Neural crest cell (in vitro differentiated cells): Measurements from ENCODE around the gene CNOT1. TPM values are rescaled to one million over a fixed set of nuclear protein-coding genes. Genes with fewer than 3 reads are reported as not detected.
"Not testable (repeated sequence)": the region's sequence is repeated elsewhere in the genome, so short reads cannot be mapped to it uniquely, and the experiment has no call there.

Source experiments
- DNase-seq: peaks from one replicate; pipeline ENCODE4 v3.0.0; 2021; ENCODE audit warnings: low read depth, mixed read lengths, low spot score
- H3K27ac Mint-ChIP-seq: one replicate; pipeline ENCODE4 v1.8.0; 2021; ENCODE audit warnings: mild to moderate bottlenecking, mixed read lengths; ENCODE audit not compliant: unreplicated experiment
- H3K27me3 Mint-ChIP-seq: 2 replicates; pipeline ENCODE4 v1.8.0; 2021; ENCODE audit warnings: low read depth, mild to moderate bottlenecking, mixed read lengths
- H3K36me3 Mint-ChIP-seq: 2 replicates; pipeline ENCODE4 v1.8.0; 2021; ENCODE audit warnings: low read depth, mild to moderate bottlenecking, mixed read lengths
- H3K4me1 Mint-ChIP-seq: 2 replicates; pipeline ENCODE4 v1.8.0; 2021; ENCODE audit warnings: mixed read lengths
- H3K4me3 Mint-ChIP-seq: one replicate; pipeline ENCODE4 v1.8.0; 2021; ENCODE audit warnings: mild to moderate bottlenecking, mixed read lengths
- H3K9me3 Mint-ChIP-seq: 2 replicates; pipeline ENCODE4 v1.8.0; 2021; ENCODE audit warnings: mixed read lengths
- total RNA-seq: library from RNA; stranded (reverse); gene quantifications from 2 replicates; pipeline ENCODE4 v1.2.1, GENCODE V29; 2021
- TF ChIP-seq, protein P1 (sequence below): fragments of 200-600 bp; sonication (generic); conservative IDR thresholded peaks from 2 replicates; pipeline ENCODE4 v1.5.0; 2021; ENCODE audit warnings: antibody characterized with exemption, mild to moderate bottlenecking

Gene CNOT1
- total RNA-seq, 1 donor from 2014 or later, result 254 TPM

DNA sequence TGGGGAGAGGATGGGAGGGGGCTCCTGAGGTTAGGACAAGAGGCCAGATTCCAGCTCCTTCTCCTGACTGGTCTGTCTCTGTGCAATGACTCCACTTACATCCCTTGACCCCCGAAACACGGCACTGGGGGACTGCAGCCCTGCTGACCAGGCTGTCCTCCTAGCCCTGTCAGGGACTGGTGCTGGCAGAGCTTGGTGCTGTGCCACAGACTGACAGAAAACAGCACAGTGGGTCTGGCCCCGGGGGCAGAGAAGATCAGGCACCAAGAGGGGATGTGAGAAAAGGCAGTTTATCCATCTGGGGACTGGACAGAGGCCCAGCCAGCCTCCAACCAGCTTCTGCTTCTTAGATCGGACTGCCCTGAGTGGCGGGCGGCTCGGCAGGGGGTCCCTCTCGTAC, 35.6 kb upstream of the CNOT1 start:
- Mint-ChIP-seq H3K27me3 (no peaks in the 10 kb centered on the region), H3K4me1 (peaks cover 4% of the 10 kb centered on the region), H3K4me3 (no peak overlapping the region), H3K36me3 (peaks cover 6% of the 10 kb centered on the region), H3K9me3 (no peaks in the 10 kb centered on the region), H3K27ac (peak overlapping the region; percentile 6)
- TF ChIP-seq, protein P1, sequence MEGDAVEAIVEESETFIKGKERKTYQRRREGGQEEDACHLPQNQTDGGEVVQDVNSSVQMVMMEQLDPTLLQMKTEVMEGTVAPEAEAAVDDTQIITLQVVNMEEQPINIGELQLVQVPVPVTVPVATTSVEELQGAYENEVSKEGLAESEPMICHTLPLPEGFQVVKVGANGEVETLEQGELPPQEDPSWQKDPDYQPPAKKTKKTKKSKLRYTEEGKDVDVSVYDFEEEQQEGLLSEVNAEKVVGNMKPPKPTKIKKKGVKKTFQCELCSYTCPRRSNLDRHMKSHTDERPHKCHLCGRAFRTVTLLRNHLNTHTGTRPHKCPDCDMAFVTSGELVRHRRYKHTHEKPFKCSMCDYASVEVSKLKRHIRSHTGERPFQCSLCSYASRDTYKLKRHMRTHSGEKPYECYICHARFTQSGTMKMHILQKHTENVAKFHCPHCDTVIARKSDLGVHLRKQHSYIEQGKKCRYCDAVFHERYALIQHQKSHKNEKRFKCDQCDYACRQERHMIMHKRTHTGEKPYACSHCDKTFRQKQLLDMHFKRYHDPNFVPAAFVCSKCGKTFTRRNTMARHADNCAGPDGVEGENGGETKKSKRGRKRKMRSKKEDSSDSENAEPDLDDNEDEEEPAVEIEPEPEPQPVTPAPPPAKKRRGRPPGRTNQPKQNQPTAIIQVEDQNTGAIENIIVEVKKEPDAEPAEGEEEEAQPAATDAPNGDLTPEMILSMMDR, result no peak
- DNase-seq, result no peak

GRCh38 chr16:58661199-58661830, 31.7 kb upstream of the CNOT1 start:
- no peaks in the 10 kb centered on the region for H3K9me3 Mint-ChIP-seq
- no peaks in the 10 kb centered on the region for H3K27me3 Mint-ChIP-seq
- H3K36me3 Mint-ChIP-seq, result no peaks in the 10 kb centered on the region
- TF ChIP-seq, protein P1, result peak; percentile 71
- H3K4me1 Mint-ChIP-seq, result peaks cover 4% of the 10 kb centered on the region
- no peak overlapping the region for H3K4me3 Mint-ChIP-seq
- H3K27ac Mint-ChIP-seq, result no peak overlapping the region
- DNase-seq, result peak; percentile 17

GRCh38 chr16:58659911-58660310, 30.3 kb upstream of the CNOT1 start:
- not testable (repeated sequence) for H3K4me1 Mint-ChIP-seq, H3K27me3 Mint-ChIP-seq, DNase-seq, H3K27ac Mint-ChIP-seq, H3K4me3 Mint-ChIP-seq, H3K36me3 Mint-ChIP-seq, H3K9me3 Mint-ChIP-seq

DNA sequence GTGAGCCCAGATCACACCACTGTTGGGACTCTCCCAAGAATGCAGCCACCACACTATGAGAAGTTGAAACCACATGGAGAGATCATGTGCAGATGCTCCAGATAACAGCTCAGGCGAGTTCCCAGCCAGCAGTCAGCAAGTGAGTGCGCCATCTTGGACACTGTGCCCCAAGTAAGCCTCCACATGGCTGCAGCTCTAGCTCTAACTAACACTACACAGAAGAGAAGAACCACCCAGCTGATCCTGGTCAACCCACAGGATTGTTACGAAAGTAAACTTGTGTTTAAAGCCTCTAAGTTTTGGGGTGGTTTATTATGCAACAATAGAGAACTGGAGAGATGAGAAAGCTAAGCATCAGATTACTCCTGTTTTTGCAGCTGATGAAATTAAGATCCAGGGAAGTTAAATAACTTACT, 29.2 kb upstream of the CNOT1 start:
- Mint-ChIP-seq H3K36me3 (no peaks in the 10 kb centered on the region), H3K4me3 (no peak overlapping the region), H3K27ac (no peak overlapping the region), H3K9me3 (no peaks in the 10 kb centered on the region), H3K4me1 (peaks cover 16% of the 10 kb centered on the region), H3K27me3 (no peaks in the 10 kb centered on the region)
- TF ChIP-seq, protein P1, result no peak
- no peak for DNase-seq

- peaks cover 20% of the 10 kb centered on the region for H3K4me1 Mint-ChIP-seq
- H3K27ac Mint-ChIP-seq, result no peak overlapping the region
- H3K9me3 Mint-ChIP-seq, result no peaks in the 10 kb centered on the region
- DNase-seq, result no peak
- H3K36me3 Mint-ChIP-seq, result no peaks in the 10 kb centered on the region
- H3K4me3 Mint-ChIP-seq, result no peak overlapping the region
- H3K27me3 Mint-ChIP-seq, result peaks cover 2% of the 10 kb centered on the region
- TF ChIP-seq, protein P1, result no peak
Observed at GRCh38 chr16:58656899-58657298, 27.3 kb upstream of the CNOT1 start.

GRCh38 chr16:58655215-58655596, 25.6 kb upstream of the CNOT1 start:
- H3K9me3 Mint-ChIP-seq, result no peaks in the 10 kb centered on the region
- no peak overlapping the region for H3K4me3 Mint-ChIP-seq
- no peaks in the 10 kb centered on the region for H3K36me3 Mint-ChIP-seq
- peaks cover 16% of the 10 kb centered on the region for H3K4me1 Mint-ChIP-seq
- no peak for DNase-seq
- H3K27me3 Mint-ChIP-seq, result peaks cover 2% of the 10 kb centered on the region
- TF ChIP-seq, protein P1, result no peak
- no peak overlapping the region for H3K27ac Mint-ChIP-seq
